Tibial nerve (tissue), 3 donors: Measurements from ENCODE around the gene TBCD.

Experiments used
- POLR2A ChIP-seq, 2 donors: fragments of 450-650 bp; IDR thresholded peaks; one replicate each; pipeline ENCODE4 v1.6.1; 2017; ENCODE audit warnings: antibody characterized with exemption in 2 of 2, mild to moderate bottlenecking in 2 of 2, moderate library complexity in 2 of 2
- TF ChIP-seq, protein P1 (sequence below), 5 experiments: fragments of 200-600 bp in 3 of 5; fragments of 450-650 bp in 2 of 5; sonication (generic) in 3 of 5; IDR thresholded peaks; one replicate each; pipeline ENCODE4 v1.5.1; 2016 to 2019; ENCODE audit warnings: antibody characterized with exemption in 5 of 5, mild to moderate bottlenecking in 3 of 5, moderate library complexity in 2 of 5

GRCh38 chr17:82959242-82959930 lies 207.5 kb downstream of the TBCD start:
- no peak for TF ChIP-seq POLR2A (IDR thresholded peaks at IDR 0.05)
- TF ChIP-seq, protein P1, sequence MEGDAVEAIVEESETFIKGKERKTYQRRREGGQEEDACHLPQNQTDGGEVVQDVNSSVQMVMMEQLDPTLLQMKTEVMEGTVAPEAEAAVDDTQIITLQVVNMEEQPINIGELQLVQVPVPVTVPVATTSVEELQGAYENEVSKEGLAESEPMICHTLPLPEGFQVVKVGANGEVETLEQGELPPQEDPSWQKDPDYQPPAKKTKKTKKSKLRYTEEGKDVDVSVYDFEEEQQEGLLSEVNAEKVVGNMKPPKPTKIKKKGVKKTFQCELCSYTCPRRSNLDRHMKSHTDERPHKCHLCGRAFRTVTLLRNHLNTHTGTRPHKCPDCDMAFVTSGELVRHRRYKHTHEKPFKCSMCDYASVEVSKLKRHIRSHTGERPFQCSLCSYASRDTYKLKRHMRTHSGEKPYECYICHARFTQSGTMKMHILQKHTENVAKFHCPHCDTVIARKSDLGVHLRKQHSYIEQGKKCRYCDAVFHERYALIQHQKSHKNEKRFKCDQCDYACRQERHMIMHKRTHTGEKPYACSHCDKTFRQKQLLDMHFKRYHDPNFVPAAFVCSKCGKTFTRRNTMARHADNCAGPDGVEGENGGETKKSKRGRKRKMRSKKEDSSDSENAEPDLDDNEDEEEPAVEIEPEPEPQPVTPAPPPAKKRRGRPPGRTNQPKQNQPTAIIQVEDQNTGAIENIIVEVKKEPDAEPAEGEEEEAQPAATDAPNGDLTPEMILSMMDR (IDR thresholded peaks at IDR 0.05), result no peak
